Body of pancreas (tissue), 4 donors: ENCODE results near the gene PATE3.

Experiments used
- CTCF ChIP-seq, 7 experiments: fragments of 450-650 bp in 4 of 7; fragments of 200-600 bp in 3 of 7; sonication (generic) in 3 of 7; IDR thresholded peaks; one replicate each; pipeline ENCODE4 v1.5.1; 2016 to 2019; ENCODE audit warnings: antibody characterized with exemption in 7 of 7
- POLR2A ChIP-seq, 3 donors: fragments of 450-650 bp; IDR thresholded peaks; one replicate each; pipeline ENCODE4 v1.6.1; 2016; ENCODE audit warnings: antibody characterized with exemption in 3 of 3, mild to moderate bottlenecking in 2 of 3

- no peak for TF ChIP-seq CTCF (IDR thresholded peaks at IDR 0.05)
- TF ChIP-seq POLR2A (IDR thresholded peaks at IDR 0.05) = no peak
Measured at GRCh38 chr11:125773516-125773915, 14.4 kb upstream of the PATE3 start.
